Neural progenitor cell (in vitro differentiated cells): ENCODE measurements around the gene LIPC.

Source experiments
- CTCF ChIP-seq: fragments of 200-600 bp; sonication (generic); IDR thresholded peaks from 2 replicates; pipeline ENCODE4 v1.5.1; 2017; ENCODE audit warnings: antibody characterized with exemption, mild to moderate bottlenecking
- EZH2 ChIP-seq: fragments of 200-600 bp; sonication (generic); IDR thresholded peaks from 2 replicates; pipeline ENCODE4 v1.6.1; 2017; ENCODE audit warnings: antibody characterized with exemption, mild to moderate bottlenecking, moderate library complexity

DNA sequence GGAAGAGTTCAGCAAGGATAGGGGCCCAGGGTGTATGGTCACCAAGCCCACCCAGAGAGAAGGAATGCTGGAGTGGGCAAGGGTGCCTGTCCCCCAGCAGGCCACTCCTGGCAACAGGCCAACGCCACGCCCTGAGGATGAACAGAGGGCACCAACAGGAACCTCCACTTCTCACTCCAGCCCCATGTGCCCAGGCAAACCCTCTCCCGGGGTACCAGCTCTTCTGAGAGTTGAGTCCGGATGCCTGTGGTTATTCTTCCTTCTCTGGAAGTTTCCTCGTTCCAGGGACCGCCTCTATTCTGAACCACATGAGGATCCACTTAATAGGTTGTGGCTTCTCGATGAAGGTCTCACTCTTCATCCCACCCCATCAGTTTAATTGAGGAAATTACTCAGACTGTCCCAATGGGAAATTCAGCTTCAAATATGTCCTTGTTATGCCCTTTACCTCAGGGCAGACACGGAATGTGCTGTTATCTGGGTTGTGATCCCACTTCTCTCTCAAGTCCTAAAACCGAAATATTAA, 114.3 kb downstream of the LIPC start:
- TF ChIP-seq CTCF (no peak), EZH2 (no peak)
